ENCODE data around the gene PSMA4.
"Not testable (repeated sequence)": the region's sequence is repeated elsewhere in the genome, so short reads cannot be mapped to it uniquely, and the experiment has no call there.

The PSMA4 gene

DNA sequence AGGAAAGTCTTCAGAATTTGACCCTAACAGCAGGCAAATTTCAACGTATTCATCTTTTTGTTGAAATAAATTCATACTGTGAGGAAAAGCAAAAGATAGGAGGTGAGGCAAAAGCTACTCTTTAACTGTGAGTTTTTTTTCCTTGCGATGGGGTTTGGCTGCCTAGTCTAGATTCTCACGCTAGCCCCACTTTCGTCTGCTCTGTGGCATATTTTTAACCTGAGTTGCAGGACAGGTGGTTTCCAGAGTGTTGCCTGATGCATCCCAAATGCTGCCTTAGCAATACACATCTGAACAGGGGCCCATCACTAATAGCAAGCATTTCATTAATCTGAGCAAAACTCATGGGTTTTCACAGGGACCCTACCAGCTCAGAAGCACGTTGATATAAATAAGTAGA lies 11.7 kb downstream of the PSMA4 start:
- 94% methylated on average over 5 of the region's 5 CpGs for WGBS
- Histone ChIP-seq H3K4me1 (ENCODE audit: insufficient read depth, low read length) (no peaks in the 10 kb centered on the region), H3K9me3 (ENCODE audit: insufficient read depth, low read depth, low read length) (no peaks in the 10 kb centered on the region), H3K4me3 (ENCODE audit: low read length) (no peak overlapping the region), H3K36me3 (ENCODE audit: insufficient read depth, low read length) (peaks cover 41% of the 10 kb centered on the region), H3K27me3 (ENCODE audit: insufficient read depth, low read length) (no peaks in the 10 kb centered on the region), H3K9ac (ENCODE audit: low read depth, low read length) (no peak overlapping the region), H3K27ac (ENCODE audit: low read depth, low read length) (no peak overlapping the region)

DNA sequence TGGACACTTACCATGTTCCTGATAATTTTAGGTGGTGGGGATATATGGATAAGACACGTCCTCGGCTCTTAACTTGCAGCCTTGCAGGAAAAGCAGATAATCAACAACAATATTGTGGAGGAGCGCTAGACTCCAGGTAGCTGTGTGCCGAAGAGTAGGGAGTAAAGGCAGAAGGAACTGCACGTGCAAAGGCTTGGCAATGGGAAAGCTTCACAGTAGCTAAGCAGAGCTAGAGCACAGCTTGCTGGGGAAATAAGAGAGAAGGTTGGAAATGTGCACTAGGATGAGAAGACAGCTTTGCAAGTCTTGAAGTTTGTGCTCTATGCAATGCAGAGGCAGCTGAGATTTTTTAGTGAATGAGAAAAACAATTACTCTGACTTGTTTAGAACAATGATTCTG lies 12.4 kb downstream of the PSMA4 start:
- Histone ChIP-seq H3K9ac (ENCODE audit: low read depth, low read length) (no peak overlapping the region), H3K36me3 (ENCODE audit: insufficient read depth, low read length) (peaks cover 34% of the 10 kb centered on the region)
- WGBS: 86% methylated on average over 5 of the region's 5 CpGs

DNA sequence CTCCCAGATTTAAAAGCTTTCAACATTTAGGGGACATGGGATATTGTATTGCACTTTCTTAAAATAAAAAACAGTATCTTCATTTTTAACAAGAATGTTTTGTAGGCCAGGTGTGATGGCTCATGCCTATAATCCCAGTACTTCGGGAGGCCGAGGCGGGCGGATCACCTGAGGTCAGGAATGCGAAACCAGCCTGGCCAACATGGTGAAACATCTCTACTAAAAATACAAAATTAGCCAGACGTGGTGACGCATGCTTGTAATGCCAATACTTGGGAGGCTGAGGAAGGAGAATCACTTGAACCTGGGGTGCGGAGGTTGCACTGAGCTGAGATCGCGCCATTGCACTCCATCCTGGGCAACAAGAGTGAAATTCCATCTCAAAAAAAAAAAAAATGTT lies 20.0 kb downstream of the PSMA4 start:
- not testable (repeated sequence) for H3K9ac ChIP-seq (ENCODE audit: low read depth, low read length); H3K27me3 ChIP-seq (ENCODE audit: insufficient read depth, low read length); H3K4me1 ChIP-seq (ENCODE audit: insufficient read depth, low read length); H3K36me3 ChIP-seq (ENCODE audit: insufficient read depth, low read length); H3K27ac ChIP-seq (ENCODE audit: low read depth, low read length); H3K4me3 ChIP-seq (ENCODE audit: low read length); H3K9me3 ChIP-seq (ENCODE audit: insufficient read depth, low read depth, low read length)
- 90% methylated on average over 10 of the region's 10 CpGs for WGBS

More for the DNA sequence above, 12.4 kb downstream of the PSMA4 start:
- H3K27ac ChIP-seq (ENCODE audit: low read depth, low read length): no peak overlapping the region
- H3K4me1 ChIP-seq (ENCODE audit: insufficient read depth, low read length): no peaks in the 10 kb centered on the region
- H3K27me3 ChIP-seq (ENCODE audit: insufficient read depth, low read length): no peaks in the 10 kb centered on the region
- H3K4me3 ChIP-seq (ENCODE audit: low read length): no peak overlapping the region
- no peaks in the 10 kb centered on the region for H3K9me3 ChIP-seq (ENCODE audit: insufficient read depth, low read depth, low read length)

DNA sequence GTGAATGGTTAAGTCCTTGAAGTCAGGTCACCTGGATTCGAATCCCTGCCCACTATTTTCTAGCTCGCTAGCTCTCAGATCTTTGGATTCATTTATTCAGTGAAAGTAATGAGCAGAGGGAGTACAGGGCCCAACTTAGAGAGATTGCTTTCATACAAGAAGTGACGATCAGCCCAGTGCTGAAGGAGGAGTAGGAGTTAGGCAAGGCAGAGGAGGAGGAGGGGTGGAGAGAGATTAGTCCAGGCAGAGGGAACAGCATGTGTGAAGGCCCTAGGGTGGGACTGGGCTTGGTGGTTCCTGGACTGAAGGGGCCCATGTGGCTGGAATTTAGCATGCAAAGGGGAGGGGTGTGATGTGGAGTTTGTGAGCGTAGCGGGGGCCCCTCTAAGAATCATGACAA lies 21.2 kb downstream of the PSMA4 start:
- H3K4me3 ChIP-seq (ENCODE audit: low read length): no peak overlapping the region
- H3K9ac ChIP-seq (ENCODE audit: low read depth, low read length): no peak overlapping the region
- no peaks in the 10 kb centered on the region for H3K9me3 ChIP-seq (ENCODE audit: insufficient read depth, low read depth, low read length)
- H3K27ac ChIP-seq (ENCODE audit: low read depth, low read length): no peak overlapping the region
- no peaks in the 10 kb centered on the region for H3K27me3 ChIP-seq (ENCODE audit: insufficient read depth, low read length)
- H3K4me1 ChIP-seq (ENCODE audit: insufficient read depth, low read length): 0 out of 2 replicates have a peak, but pooled peaks cover 7% of the 10 kb centered on the region
- no peaks in the 10 kb centered on the region for H3K36me3 ChIP-seq (ENCODE audit: insufficient read depth, low read length)
- WGBS: 87% methylated on average over 5 of the region's 5 CpGs

DNA sequence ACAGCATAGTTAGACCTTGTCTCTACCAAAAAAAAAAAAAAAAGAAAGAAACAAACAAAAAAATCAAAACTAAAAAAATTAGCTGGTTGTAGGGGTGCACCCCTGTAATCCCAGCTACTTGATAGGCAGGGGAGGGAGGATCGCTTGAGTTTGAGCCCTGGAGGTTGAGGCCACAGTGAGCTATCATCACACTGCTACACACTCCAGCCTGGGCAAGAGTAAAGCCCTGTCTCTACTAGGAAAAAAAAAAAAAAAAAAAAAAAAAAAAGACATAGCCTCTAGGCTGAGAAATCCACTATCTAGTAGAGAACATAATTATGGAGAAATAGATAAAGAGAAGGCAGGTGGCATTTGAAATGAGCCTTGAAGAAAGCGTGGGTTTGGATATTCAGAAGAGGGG lies 22.8 kb downstream of the PSMA4 start:
- Histone ChIP-seq H3K4me1 (ENCODE audit: insufficient read depth, low read length) (0 out of 2 replicates have a peak, but pooled peaks cover 7% of the 10 kb centered on the region), H3K9me3 (ENCODE audit: insufficient read depth, low read depth, low read length) (no peaks in the 10 kb centered on the region), H3K9ac (ENCODE audit: low read depth, low read length) (no peak overlapping the region), H3K36me3 (ENCODE audit: insufficient read depth, low read length) (no peaks in the 10 kb centered on the region), H3K27me3 (ENCODE audit: insufficient read depth, low read length) (no peaks in the 10 kb centered on the region), H3K4me3 (ENCODE audit: low read length) (no peak overlapping the region), H3K27ac (ENCODE audit: low read depth, low read length) (no peak overlapping the region)
- 93% methylated on average over 1 of the region's 2 CpGs for WGBS

DNA sequence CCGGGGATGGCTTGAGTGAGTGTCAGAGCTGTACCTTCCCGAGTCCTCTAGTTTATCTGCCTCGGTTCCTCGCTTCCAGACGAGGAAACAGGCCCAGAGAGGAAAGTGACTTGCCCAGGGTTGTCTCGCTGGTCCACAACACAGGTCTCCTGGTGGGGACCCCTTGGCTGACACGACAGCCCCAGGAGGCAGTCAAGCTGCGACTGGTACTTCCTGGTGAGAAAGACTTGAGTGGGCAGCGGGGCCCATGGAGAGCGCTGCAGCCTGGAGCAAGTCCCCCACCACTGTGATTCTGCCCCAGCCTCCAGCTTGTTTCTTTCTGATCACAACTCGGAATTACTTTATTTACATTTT lies 24.5 kb downstream of the PSMA4 start:
- no peak overlapping the region for H3K27ac ChIP-seq (ENCODE audit: low read depth, low read length)
- H3K9ac ChIP-seq (ENCODE audit: low read depth, low read length): no peak overlapping the region
- 0 out of 2 replicates have a peak, but pooled peaks cover 7% of the 10 kb centered on the region for H3K4me1 ChIP-seq (ENCODE audit: insufficient read depth, low read length)
- peak overlapping the region; percentile 18 for H3K4me3 ChIP-seq (ENCODE audit: low read length)
- 58% methylated on average over 11 of the region's 11 CpGs for WGBS
- no peaks in the 10 kb centered on the region for H3K9me3 ChIP-seq (ENCODE audit: insufficient read depth, low read depth, low read length)
- no peaks in the 10 kb centered on the region for H3K27me3 ChIP-seq (ENCODE audit: insufficient read depth, low read length)
- no peaks in the 10 kb centered on the region for H3K36me3 ChIP-seq (ENCODE audit: insufficient read depth, low read length)

DNA sequence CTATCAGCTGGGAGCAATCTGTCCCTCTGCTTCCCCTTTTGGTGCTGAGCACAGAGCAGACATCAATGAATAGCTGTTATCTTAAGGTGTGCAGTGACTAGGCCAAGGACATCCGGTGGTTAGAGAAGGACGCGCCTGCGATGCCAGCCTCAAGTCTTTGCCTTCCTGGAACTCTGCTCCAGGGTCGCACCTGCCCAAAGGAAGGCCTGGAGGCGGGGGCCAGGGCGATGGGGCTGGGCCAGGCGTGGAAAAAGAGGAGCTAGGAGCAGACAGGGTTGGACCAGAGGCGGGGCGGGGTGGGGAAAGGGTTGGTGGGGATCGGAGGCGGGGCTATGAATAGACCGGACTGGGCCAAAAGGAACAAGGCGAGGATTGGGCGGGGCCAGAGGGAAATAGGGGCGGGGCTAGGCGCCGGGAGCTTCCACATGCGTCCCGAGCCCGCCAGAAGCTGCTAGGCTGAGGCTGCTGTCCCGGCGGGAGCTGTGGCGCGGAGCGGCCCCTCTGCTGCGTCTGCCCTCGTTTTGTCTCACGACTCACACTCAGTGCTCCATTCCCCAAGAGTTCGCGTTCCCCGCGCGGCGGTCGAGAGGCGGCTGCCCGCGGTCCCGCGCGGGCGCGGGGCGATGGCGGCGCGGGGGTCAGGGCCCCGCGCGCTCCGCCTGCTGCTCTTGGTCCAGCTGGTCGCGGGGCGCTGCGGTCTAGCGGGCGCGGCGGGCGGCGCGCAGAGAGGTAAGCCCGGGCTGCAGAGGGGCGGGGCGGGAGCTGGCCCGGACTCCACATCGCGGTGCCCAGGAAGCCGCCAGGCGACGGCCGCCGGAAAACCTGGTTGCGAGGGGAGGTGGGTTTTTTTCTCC lies 25.1 kb downstream of the PSMA4 start, which contains the start of gene CHRNA5:
Gene CHRNA5 (plus strand): TSS at position 424 of the 854 bp plus-strand sequence. CDS start 200 bp downstream, at position 624.
- H3K9me3 ChIP-seq (ENCODE audit: insufficient read depth, low read depth, low read length): no peaks in the 10 kb centered on the region
- H3K27me3 ChIP-seq (ENCODE audit: insufficient read depth, low read length): no peaks in the 10 kb centered on the region
- under 1% methylated on average over 75 of the region's 75 CpGs for WGBS
- H3K4me3 ChIP-seq (ENCODE audit: low read length): peak within 1 kb of the TSS; percentile 88
- H3K36me3 ChIP-seq (ENCODE audit: insufficient read depth, low read length): no peaks in the 10 kb centered on the region
- H3K9ac ChIP-seq (ENCODE audit: low read depth, low read length): peak within 1 kb of the TSS; percentile 94
- H3K27ac ChIP-seq (ENCODE audit: low read depth, low read length): peak within 1 kb of the TSS; percentile 82; the same call in 1 of the 2 replicates
- 0 out of 2 replicates have a peak, but pooled peaks cover 7% of the 10 kb centered on the region for H3K4me1 ChIP-seq (ENCODE audit: insufficient read depth, low read length)

DNA sequence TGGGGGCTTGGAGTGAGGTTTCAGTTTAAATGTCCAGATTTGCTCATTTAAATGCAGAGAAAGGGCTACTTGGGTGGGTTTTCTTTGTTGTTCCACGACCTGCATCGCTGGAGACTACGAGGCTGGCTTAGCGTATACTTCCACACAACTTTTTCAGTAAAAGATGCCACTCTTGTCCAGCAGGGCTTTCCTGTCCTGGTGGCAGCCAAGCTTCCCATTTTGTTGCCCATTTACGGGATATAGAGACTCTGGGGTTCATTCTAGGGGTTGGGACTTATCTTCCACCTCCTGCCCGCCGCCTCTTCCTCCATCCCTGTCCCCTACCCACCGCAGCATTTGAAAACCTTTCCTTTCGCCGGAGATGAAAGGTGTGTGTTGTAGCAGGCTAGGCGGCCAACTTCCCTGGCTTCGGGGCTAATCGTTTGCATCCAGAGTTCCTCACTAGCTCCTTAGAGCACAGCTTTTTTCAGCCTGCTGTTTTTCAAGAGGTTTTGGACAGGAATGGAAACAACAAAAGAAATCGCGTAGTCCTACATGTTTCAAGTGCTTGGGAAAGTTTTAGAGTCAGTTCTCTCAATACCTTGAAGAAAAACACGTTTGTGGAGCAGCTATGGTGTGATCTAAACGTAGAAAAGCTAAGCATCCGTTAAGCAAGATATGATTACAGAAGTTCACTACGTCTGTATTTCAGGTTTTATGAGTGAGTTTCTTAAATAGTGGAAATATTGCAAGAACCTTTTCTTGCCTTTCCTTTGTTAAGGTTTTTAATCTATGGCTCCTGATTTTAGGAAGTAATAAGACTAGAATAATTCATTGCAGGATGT lies 25.9 kb downstream of the PSMA4 start:
- WGBS: 3% methylated on average over 19 of the region's 19 CpGs
- H3K4me1 ChIP-seq (ENCODE audit: insufficient read depth, low read length): 0 out of 2 replicates have a peak, but pooled peaks cover 7% of the 10 kb centered on the region
- H3K9ac ChIP-seq (ENCODE audit: low read depth, low read length): peak overlapping the region; percentile 94
- H3K36me3 ChIP-seq (ENCODE audit: insufficient read depth, low read length): no peaks in the 10 kb centered on the region
- no peaks in the 10 kb centered on the region for H3K27me3 ChIP-seq (ENCODE audit: insufficient read depth, low read length)
- peak overlapping the region; percentile 88 for H3K4me3 ChIP-seq (ENCODE audit: low read length)
- H3K27ac ChIP-seq (ENCODE audit: low read depth, low read length): 0 out of 2 replicates have a peak overlapping the region, but pooled peaks have one; percentile 82
- no peaks in the 10 kb centered on the region for H3K9me3 ChIP-seq (ENCODE audit: insufficient read depth, low read depth, low read length)

DNA sequence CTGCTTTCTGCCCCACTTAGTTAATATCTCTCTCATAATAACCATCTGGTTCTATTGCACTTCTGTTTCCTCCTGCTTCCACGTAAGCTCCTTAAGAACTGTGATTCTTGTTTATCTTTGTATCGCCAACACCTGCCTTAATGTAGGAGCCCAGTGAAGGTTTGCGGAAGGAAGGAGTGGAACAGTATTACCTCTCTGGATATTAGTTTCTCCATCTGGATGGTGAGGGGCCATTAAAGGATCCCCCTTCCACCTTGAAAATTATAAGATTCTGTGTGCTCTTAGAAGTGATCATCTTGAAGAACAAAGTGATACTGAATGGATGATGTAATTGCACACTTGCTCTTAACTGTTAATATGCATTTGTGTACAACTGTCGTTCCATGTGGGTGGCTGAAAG lies 27.3 kb downstream of the PSMA4 start:
- 94% methylated on average over 4 of the region's 4 CpGs for WGBS
- Histone ChIP-seq H3K27me3 (ENCODE audit: insufficient read depth, low read length) (no peaks in the 10 kb centered on the region), H3K36me3 (ENCODE audit: insufficient read depth, low read length) (no peaks in the 10 kb centered on the region), H3K4me3 (ENCODE audit: low read length) (no peak overlapping the region), H3K9me3 (ENCODE audit: insufficient read depth, low read depth, low read length) (no peaks in the 10 kb centered on the region), H3K27ac (ENCODE audit: low read depth, low read length) (no peak overlapping the region), H3K4me1 (ENCODE audit: insufficient read depth, low read length) (0 out of 2 replicates have a peak, but pooled peaks cover 7% of the 10 kb centered on the region), H3K9ac (ENCODE audit: low read depth, low read length) (no peak overlapping the region)

DNA sequence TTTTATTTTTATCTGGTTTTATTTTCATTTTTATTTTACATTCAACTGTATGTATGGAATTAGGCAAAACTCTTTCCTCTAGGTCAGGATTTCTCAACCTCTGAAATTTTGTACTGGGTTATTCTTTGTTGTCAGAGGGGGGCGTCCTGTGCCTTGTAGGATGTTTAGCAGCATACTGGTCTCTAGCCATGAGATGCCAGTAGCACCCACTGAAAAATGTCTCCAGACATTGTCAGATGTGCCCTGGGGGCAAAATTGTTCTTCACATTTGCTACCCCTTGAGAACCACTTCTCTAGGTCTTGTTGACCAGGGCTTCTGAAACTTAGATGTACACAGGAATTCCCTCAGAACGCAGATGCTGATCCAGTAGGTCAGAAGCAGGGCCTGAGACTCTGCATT lies 30.5 kb downstream of the PSMA4 start:
- Histone ChIP-seq H3K27ac (ENCODE audit: low read depth, low read length) (no peak overlapping the region), H3K9ac (ENCODE audit: low read depth, low read length) (no peak overlapping the region), H3K4me1 (ENCODE audit: insufficient read depth, low read length) (no peaks in the 10 kb centered on the region), H3K9me3 (ENCODE audit: insufficient read depth, low read depth, low read length) (no peaks in the 10 kb centered on the region), H3K36me3 (ENCODE audit: insufficient read depth, low read length) (no peaks in the 10 kb centered on the region), H3K4me3 (ENCODE audit: low read length) (no peak overlapping the region), H3K27me3 (ENCODE audit: insufficient read depth, low read length) (no peaks in the 10 kb centered on the region)
- WGBS: 82% methylated on average over 2 of the region's 2 CpGs

DNA sequence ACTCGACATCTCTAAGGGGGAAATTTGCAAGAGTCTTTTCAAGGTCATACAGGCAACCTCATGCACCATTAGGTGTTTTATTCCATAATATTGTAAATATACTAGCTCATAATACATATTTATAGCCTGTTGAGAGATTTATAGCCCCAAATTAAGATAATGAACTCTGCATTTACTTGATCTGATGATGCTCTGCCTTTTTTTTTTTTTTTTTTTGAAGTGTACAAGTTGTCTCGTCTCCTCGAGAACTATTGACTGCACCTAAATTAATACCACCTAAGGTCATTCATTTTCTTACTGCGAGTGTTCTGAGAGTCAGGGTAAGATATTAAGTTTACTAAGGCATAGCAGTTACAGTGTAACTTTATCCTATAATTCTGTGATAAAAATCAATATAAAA lies 31.1 kb downstream of the PSMA4 start:
- H3K9me3 ChIP-seq (ENCODE audit: insufficient read depth, low read depth, low read length): no peaks in the 10 kb centered on the region
- no peak overlapping the region for H3K9ac ChIP-seq (ENCODE audit: low read depth, low read length)
- no peaks in the 10 kb centered on the region for H3K4me1 ChIP-seq (ENCODE audit: insufficient read depth, low read length)
- H3K27ac ChIP-seq (ENCODE audit: low read depth, low read length): no peak overlapping the region
- WGBS: 89% methylated on average over 1 of the region's 4 CpGs
- no peaks in the 10 kb centered on the region for H3K27me3 ChIP-seq (ENCODE audit: insufficient read depth, low read length)
- no peaks in the 10 kb centered on the region for H3K36me3 ChIP-seq (ENCODE audit: insufficient read depth, low read length)
- no peak overlapping the region for H3K4me3 ChIP-seq (ENCODE audit: low read length)
